Skeletal muscle satellite cell (primary cell): ENCODE measurements around the gene TOMM7. TPM values are rescaled to one million over a fixed set of nuclear protein-coding genes. Genes with fewer than 3 reads are reported as not detected.

Source experiments
- H3K27me3 ChIP-seq: 2 replicates; pipeline ENCODE4 v1.7.0; 2013; ENCODE audit warnings: low read length; ENCODE audit not compliant: control insufficient read depth, insufficient read depth
- H3K36me3 ChIP-seq: 2 replicates; pipeline ENCODE4 v1.7.0; 2013; ENCODE audit warnings: mild to moderate bottlenecking, control low read depth, low read length; ENCODE audit not compliant: insufficient read depth
- H3K4me1 ChIP-seq: 2 replicates; pipeline ENCODE4 v1.7.0; 2013; ENCODE audit warnings: low read length; ENCODE audit not compliant: control insufficient read depth, insufficient read depth
- H3K4me2 ChIP-seq: 2 replicates; pipeline ENCODE4 v1.7.0; 2013; ENCODE audit warnings: mild to moderate bottlenecking, low read length
- H3K4me3 ChIP-seq: 2 replicates; pipeline ENCODE4 v1.7.0; 2013; ENCODE audit warnings: low read length
- H3K9ac ChIP-seq: 2 replicates; pipeline ENCODE4 v1.7.0; 2013; ENCODE audit warnings: mild to moderate bottlenecking, low read depth, low read length, moderate library complexity
- H3K9me3 ChIP-seq: replicated peaks from 2 replicates; pipeline ENCODE4 v1.7.0; 2013; ENCODE audit warnings: mild to moderate bottlenecking, control low read depth, low read length
- total RNA-seq: library from RNA; depleted of rRNA; stranded (reverse); fragments of >200 nt; gene quantifications from 2 replicates; pipeline ENCODE4 v1.2.3, GENCODE V29; 2012; rRNA removed

Gene TOMM7
- total RNA-seq: 104 and 118 TPM in 2 replicates

DNA sequence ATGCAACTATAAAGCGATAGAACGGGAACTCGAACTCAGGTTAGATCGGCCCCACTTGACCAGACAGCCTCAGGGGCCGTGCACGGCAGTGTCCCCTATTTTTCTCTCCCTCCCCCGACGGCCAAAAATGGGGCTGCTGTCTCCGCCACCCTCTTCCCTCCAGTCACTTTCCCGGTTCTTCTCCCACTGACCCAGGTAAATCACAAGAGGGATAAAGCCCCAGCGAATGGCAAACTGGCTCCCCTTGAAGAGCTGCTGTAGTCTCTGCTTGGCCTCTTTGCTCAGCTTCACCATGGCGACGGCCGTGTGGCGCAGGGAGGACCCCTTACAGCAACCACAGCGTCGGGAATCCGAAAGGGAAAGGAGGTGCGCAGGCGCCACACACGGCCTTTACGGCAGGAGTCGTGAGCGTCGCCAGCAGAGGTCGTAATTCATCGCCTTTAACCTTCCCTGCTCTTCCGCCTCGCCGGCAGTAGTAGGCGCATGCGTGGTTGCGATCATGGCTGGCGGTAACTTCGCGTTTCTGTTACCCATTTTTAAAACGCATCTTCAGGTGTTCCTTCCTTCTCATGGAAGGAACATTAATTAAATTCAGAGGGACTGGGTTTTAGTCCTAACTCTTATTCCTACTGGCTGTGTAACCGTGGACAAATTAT lies at the start of gene TOMM7:
TSS of gene TOMM7 (minus strand) at position 364 of the 656 bp plus-strand sequence. CDS start at position 294, 70 bp downstream.
- Histone ChIP-seq H3K36me3 (peaks cover 4% of the 10 kb centered on the region), H3K4me3 (peak within 1 kb of the TSS; percentile 78), H3K4me1 (peaks cover 8% of the 10 kb centered on the region), H3K9ac (peak within 1 kb of the TSS; percentile 91), H3K9me3 (no peaks in the 10 kb centered on the region), H3K4me2 (peak within 1 kb of the TSS; percentile 80), H3K27me3 (peaks cover 12% of the 10 kb centered on the region)

DNA sequence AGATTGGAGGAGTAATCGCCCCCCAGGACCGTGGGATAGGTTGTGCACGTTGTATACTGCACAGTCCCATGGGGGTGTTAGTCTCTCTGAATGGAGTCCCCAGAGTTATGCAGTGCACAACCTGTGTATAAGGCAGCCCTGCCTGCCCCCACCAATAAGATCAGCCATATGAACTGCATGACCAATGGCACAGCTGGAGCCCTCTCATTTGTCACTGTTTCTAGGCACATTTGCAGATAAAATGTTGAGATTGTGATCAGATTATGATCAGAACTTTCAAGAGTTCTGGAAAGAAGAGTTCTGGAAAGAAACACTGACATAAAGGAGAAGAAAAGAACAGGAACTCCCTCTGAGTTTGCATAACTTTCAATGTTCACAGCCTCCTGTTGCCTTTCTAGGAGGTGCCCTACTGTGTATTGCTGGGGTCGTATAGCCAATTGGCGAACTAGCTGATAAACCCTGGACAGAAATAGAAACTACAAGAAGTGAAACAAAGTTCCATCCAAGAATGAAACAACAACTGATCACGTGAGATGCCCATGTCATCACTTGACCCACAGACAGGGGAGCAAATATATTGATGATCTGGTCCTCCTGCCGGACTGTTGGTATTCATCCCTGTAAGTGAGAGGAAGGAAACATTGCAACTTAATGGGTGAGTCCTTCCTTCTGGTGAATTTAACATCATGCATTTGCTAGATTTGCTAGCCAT lies 49.6 kb upstream of the TOMM7 start:
- Histone ChIP-seq H3K27me3 (no peaks in the 10 kb centered on the region), H3K4me1 (peaks cover 6% of the 10 kb centered on the region), H3K4me3 (no peak overlapping the region), H3K9ac (no peak overlapping the region), H3K4me2 (no peak overlapping the region), H3K9me3 (no peaks in the 10 kb centered on the region), H3K36me3 (no peaks in the 10 kb centered on the region)

DNA sequence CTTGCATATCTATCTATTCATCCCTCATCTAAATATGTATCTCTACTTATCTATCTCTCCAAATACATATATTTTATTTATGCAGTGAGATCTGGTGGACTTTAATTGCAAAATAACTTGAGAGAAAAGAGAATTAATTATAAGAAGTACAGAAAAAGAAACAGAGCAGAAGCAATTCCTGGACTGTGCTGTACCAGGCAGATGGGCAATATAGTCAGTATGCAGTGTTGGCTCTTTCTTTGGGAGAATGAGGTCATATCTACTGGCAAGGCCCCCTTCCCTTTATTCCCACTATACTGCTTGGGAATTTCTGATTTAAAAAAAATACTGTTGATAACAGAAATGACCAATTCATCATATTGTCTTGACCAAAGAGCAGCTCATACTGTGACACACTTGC lies 49.0 kb upstream of the TOMM7 start:
- Histone ChIP-seq H3K4me1 (peaks cover 12% of the 10 kb centered on the region), H3K4me3 (no peak overlapping the region), H3K9me3 (no peaks in the 10 kb centered on the region), H3K27me3 (no peaks in the 10 kb centered on the region), H3K4me2 (no peak overlapping the region), H3K9ac (no peak overlapping the region), H3K36me3 (no peaks in the 10 kb centered on the region)

DNA sequence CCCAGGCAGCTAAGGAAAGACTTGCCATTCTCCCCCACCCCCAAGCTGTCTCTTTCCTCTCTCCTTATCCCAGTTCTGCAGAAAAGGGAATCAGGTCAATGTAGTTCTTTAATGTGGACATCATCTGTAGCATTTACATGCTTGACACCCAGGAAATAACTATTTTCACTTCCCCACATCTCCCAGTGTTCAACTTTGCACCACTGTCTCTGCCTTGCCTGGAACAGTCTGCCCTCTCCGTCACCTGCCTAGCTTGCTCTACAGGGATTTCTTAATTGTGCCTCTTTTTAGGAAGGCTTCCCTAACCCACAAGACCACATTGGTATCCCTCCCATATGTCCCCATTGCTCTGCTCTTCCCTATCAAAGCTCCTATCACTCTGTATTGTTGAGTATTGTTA lies 45.9 kb upstream of the TOMM7 start:
- Histone ChIP-seq H3K36me3 (no peaks in the 10 kb centered on the region), H3K9me3 (no peaks in the 10 kb centered on the region), H3K4me1 (peaks cover 41% of the 10 kb centered on the region), H3K27me3 (no peaks in the 10 kb centered on the region), H3K9ac (no peak overlapping the region), H3K4me3 (no peak overlapping the region), H3K4me2 (no peak overlapping the region)

- Histone ChIP-seq H3K4me2 (no peak overlapping the region), H3K9me3 (no peaks in the 10 kb centered on the region), H3K27me3 (no peaks in the 10 kb centered on the region), H3K4me1 (peaks cover 41% of the 10 kb centered on the region), H3K4me3 (no peak overlapping the region), H3K9ac (peak overlapping the region; percentile 6), H3K36me3 (no peaks in the 10 kb centered on the region)
Measured at GRCh38 chr7:22867589-22867988, 44.9 kb upstream of the TOMM7 start.

DNA sequence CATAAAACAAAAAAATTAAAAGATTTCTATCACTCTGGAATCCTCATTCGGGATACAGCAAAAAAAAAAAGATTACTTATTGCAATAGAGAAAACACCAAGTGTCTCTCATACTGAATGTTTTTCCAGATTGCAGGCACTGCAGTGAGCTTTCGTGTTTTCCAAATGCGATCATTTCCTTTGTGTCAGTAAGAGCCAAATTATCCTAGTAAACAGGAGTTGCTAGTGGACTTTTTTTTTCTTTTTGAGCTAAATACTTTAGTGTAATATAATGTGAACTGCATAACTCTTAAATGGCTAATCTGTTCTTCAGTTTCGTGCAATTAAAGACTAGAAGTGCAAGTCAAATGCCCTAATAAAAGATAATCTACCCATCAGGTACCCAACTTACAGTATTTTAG lies 44.4 kb upstream of the TOMM7 start:
- no peaks in the 10 kb centered on the region for H3K27me3 ChIP-seq
- H3K36me3 ChIP-seq: no peaks in the 10 kb centered on the region
- peak overlapping the region; percentile 10 for H3K4me2 ChIP-seq
- peaks cover 41% of the 10 kb centered on the region for H3K4me1 ChIP-seq
- H3K4me3 ChIP-seq: no peak overlapping the region
- peak overlapping the region; percentile 6 for H3K9ac ChIP-seq
- no peaks in the 10 kb centered on the region for H3K9me3 ChIP-seq

GRCh38 chr7:22865602-22865960 lies 42.9 kb upstream of the TOMM7 start:
- H3K4me1 ChIP-seq: peaks cover 41% of the 10 kb centered on the region
- H3K36me3 ChIP-seq: peaks cover 9% of the 10 kb centered on the region
- H3K9ac ChIP-seq: peak overlapping the region; percentile 66

DNA sequence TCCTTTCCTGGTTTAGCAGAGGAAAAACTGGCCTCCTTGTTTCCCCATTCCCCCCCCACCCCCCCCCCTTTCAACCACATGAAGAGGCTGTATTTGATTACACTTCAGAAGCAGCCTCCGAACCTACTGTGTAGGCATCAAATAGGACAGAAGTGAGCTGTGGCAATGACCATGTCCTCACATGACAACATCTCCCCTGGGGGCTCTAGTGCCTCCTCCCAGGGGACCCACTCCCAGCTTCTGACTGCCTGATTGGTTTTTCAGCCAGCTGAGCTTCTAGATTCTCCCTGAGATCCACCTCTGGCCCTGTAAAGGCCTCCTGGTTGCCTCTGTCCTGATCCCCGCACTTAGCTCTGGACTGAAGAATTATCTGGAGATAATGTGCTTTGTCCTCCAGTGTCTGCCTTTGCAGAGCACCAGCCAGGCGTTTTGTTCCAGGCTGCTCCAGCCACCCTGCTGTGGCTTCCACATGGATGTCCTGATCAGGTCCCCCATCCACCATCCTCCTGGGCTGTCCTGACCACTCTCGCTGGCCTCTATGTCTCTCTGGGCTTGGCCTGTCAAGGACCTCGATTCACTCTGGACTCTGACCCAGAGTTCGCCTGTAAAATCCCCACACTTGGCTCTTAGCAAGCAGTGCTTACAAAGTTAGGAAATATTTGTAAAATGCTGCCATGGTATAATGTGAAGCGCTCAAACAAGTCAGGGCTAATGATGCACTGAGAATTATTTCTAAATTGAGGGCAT lies 42.4 kb upstream of the TOMM7 start:
- peaks cover 14% of the 10 kb centered on the region for H3K36me3 ChIP-seq
- H3K9ac ChIP-seq: peak overlapping the region; percentile 66
- H3K4me2 ChIP-seq: no peak overlapping the region
- peaks cover 47% of the 10 kb centered on the region for H3K4me1 ChIP-seq
- no peak overlapping the region for H3K4me3 ChIP-seq
- no peaks in the 10 kb centered on the region for H3K9me3 ChIP-seq
- no peaks in the 10 kb centered on the region for H3K27me3 ChIP-seq

More at GRCh38 chr7:22865602-22865960, 42.9 kb upstream of the TOMM7 start:
- Histone ChIP-seq H3K9me3 (no peaks in the 10 kb centered on the region), H3K4me2 (no peak overlapping the region), H3K4me3 (no peak overlapping the region), H3K27me3 (no peaks in the 10 kb centered on the region)

DNA sequence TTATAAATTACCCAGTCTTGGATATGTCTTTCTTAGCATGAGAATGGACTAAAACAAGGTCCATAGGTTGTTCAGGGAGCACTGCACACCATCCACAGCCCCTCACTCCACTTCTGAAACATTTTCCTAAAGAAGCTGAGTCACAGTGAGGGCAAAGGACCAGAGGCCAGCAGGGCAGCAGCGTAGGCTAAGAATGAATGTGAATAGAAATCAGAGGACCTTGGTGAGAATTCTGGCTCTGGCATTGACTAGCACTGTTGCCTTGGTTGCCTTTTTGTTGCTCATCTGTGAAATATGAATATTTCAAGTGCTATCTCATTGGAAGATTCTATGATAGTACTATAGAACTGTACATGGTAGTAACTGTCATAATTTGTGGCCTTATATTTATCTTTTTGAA lies 41.7 kb upstream of the TOMM7 start:
- H3K4me2 ChIP-seq: no peak overlapping the region
- no peaks in the 10 kb centered on the region for H3K9me3 ChIP-seq
- H3K4me3 ChIP-seq: no peak overlapping the region
- H3K4me1 ChIP-seq: peaks cover 54% of the 10 kb centered on the region
- no peaks in the 10 kb centered on the region for H3K27me3 ChIP-seq
- no peak overlapping the region for H3K9ac ChIP-seq
- H3K36me3 ChIP-seq: peaks cover 14% of the 10 kb centered on the region

GRCh38 chr7:22863156-22863899 lies 40.7 kb upstream of the TOMM7 start:
- Histone ChIP-seq H3K9me3 (no peaks in the 10 kb centered on the region), H3K4me1 (peaks cover 63% of the 10 kb centered on the region), H3K9ac (no peak overlapping the region), H3K4me2 (no peak overlapping the region), H3K36me3 (peaks cover 14% of the 10 kb centered on the region), H3K4me3 (no peak overlapping the region), H3K27me3 (no peaks in the 10 kb centered on the region)

- Histone ChIP-seq H3K9ac (no peak overlapping the region), H3K4me1 (peaks cover 63% of the 10 kb centered on the region), H3K9me3 (no peaks in the 10 kb centered on the region), H3K4me3 (no peak overlapping the region), H3K27me3 (no peaks in the 10 kb centered on the region), H3K36me3 (peaks cover 19% of the 10 kb centered on the region), H3K4me2 (no peak overlapping the region)
Measured at GRCh38 chr7:22861576-22861975, 38.9 kb upstream of the TOMM7 start.
